ENCODE results near the gene GAL3ST3.

DNA sequence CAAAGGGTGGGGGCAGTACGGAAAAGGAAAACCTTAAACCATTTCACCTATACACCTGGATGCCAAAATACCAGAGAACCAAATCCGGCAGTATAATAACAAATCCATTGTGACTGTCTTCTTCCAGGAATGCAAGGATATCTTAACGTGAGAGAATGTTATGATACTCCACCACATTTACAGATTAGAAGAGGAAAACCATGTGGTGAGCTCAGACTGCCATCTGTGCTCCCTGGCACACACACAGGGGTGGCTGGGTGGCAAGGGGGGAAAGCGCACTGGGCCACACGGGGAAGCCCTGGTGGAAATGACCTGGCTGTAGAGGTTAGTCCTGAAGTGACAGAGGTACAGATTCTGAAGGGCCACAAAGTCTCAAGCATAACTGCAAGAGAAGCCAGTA, 56.9 kb downstream of the GAL3ST3 start:
- TF ChIP-seq NRF1 (conservative IDR thresholded peaks at IDR 0.05; ENCODE audit: low read depth, low read length) (no peak), ELK1 (IDR thresholded peaks at IDR 0.05; ENCODE audit: low read depth, low read length) (no peak), NR2C2 (IDR thresholded peaks at IDR 0.05; ENCODE audit: borderline replicate concordance, control insufficient read depth, insufficient read length, low read depth) (no peak)
- TF ChIP-seq, protein P1, sequence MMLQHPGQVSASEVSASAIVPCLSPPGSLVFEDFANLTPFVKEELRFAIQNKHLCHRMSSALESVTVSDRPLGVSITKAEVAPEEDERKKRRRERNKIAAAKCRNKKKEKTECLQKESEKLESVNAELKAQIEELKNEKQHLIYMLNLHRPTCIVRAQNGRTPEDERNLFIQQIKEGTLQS (IDR thresholded peaks at IDR 0.05; ENCODE audit: borderline replicate concordance, extremely low read depth, low read depth, low read length): no peak
- TF ChIP-seq, protein P2, sequence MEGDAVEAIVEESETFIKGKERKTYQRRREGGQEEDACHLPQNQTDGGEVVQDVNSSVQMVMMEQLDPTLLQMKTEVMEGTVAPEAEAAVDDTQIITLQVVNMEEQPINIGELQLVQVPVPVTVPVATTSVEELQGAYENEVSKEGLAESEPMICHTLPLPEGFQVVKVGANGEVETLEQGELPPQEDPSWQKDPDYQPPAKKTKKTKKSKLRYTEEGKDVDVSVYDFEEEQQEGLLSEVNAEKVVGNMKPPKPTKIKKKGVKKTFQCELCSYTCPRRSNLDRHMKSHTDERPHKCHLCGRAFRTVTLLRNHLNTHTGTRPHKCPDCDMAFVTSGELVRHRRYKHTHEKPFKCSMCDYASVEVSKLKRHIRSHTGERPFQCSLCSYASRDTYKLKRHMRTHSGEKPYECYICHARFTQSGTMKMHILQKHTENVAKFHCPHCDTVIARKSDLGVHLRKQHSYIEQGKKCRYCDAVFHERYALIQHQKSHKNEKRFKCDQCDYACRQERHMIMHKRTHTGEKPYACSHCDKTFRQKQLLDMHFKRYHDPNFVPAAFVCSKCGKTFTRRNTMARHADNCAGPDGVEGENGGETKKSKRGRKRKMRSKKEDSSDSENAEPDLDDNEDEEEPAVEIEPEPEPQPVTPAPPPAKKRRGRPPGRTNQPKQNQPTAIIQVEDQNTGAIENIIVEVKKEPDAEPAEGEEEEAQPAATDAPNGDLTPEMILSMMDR (IDR thresholded peaks at IDR 0.05 in 2 of 3, conservative IDR thresholded peaks at IDR 0.05 in 1 of 3; ENCODE audit: control insufficient read depth in 2 of 3, extremely low read depth in 1 of 3, insufficient read depth in 1 of 3, low read depth in 3 of 3, low read length in 3 of 3): no peak
